CD4-positive, CD25-positive, alpha-beta regulatory T cell (primary cell): ENCODE data around the gene PRRG3. TPM values are rescaled to one million over a fixed set of nuclear protein-coding genes. Genes with fewer than 3 reads are reported as not detected.

Source experiments
- ATAC-seq, 2 donors: fragments of 150-1000 bp; cut with Tn5 transposase; one replicate each; pipeline ENCODE4 v1.10.0; 2021; ENCODE audit warnings: low read depth in 2 of 2, moderate number of reproducible peaks in 2 of 2, moderate library complexity in 1 of 2
- DNase-seq, 3 donors: peaks; one replicate each; pipeline versions ENCODE4 v3.0.0 to v3.0.0-alpha.2; 2012 to 2022; ENCODE audit warnings: mixed read lengths in 1 of 3
- H3K27ac ChIP-seq: one replicate; pipeline ENCODE4 v1.7.0; 2013; ENCODE audit warnings: mild to moderate bottlenecking, low read length; ENCODE audit not compliant: insufficient read depth, poor library complexity, severe bottlenecking
- H3K27me3 ChIP-seq: one replicate; pipeline ENCODE4 v1.7.0; 2013; ENCODE audit warnings: low read length; ENCODE audit not compliant: control insufficient read depth, insufficient read depth
- H3K36me3 ChIP-seq: one replicate; pipeline ENCODE4 v1.7.0; 2013; ENCODE audit warnings: mild to moderate bottlenecking, low read length, moderate library complexity; ENCODE audit not compliant: control insufficient read depth, insufficient read depth
- H3K4me1 ChIP-seq: 2 replicates; pipeline ENCODE4 v1.7.0; 2013; ENCODE audit warnings: mild to moderate bottlenecking, low read length; ENCODE audit not compliant: insufficient read depth, control insufficient read depth, poor library complexity, severe bottlenecking
- H3K4me3 ChIP-seq: one replicate; pipeline ENCODE4 v1.7.0; 2013; ENCODE audit warnings: low read depth, mild to moderate bottlenecking, low read length, moderate library complexity
- H3K9me3 ChIP-seq, 2 experiments: 1 replicate in 1 of 2; 2 replicates in 1 of 2; pipeline ENCODE4 v1.7.0; 2013; ENCODE audit warnings: low read length in 2 of 2, mild to moderate bottlenecking in 1 of 2, moderate library complexity in 1 of 2; ENCODE audit not compliant: control insufficient read depth in 2 of 2
- H3K27ac Mint-ChIP-seq, 3 donors: one replicate each; pipeline ENCODE4 v1.8.0; 2020 to 2022; ENCODE audit warnings: mild to moderate bottlenecking in 3 of 3, mixed read lengths in 3 of 3, moderate library complexity in 2 of 3
- H3K27me3 Mint-ChIP-seq: one replicate; pipeline ENCODE4 v1.8.0; 2022; ENCODE audit warnings: mild to moderate bottlenecking, mixed read lengths
- H3K36me3 Mint-ChIP-seq: one replicate; pipeline ENCODE4 v1.8.0; 2020; ENCODE audit warnings: mixed read lengths
- H3K4me1 Mint-ChIP-seq, 4 donors: one replicate each; pipeline ENCODE4 v1.8.0; 2020 to 2022; ENCODE audit warnings: mixed read lengths in 4 of 4, mild to moderate bottlenecking in 1 of 4
- H3K4me3 Mint-ChIP-seq, 4 donors: one replicate each; pipeline ENCODE4 v1.8.0; 2020 to 2022; ENCODE audit warnings: mild to moderate bottlenecking in 4 of 4, mixed read lengths in 4 of 4, moderate library complexity in 3 of 4
- H3K9me3 Mint-ChIP-seq, 7 donors: one replicate each; pipeline ENCODE4 v1.8.0; 2020 to 2022; ENCODE audit warnings: mixed read lengths in 7 of 7, mild to moderate bottlenecking in 3 of 7, moderate library complexity in 2 of 7
- polyA plus RNA-seq, 4 donors: library from polyadenylated mRNA; unstranded; fragments of 300-500 nt; fragmentation: Illumina TruSeq; gene quantifications; one replicate each; pipeline ENCODE4 v1.2.3, GENCODE V29; 2021
- total RNA-seq: library from RNA; stranded (reverse); gene quantifications from one replicate; pipeline ENCODE4 v1.2.3, GENCODE V29; 2022

PRRG3 gene
- total and polyA plus RNA-seq, 5 donors from 2014 or later: not detected

DNA sequence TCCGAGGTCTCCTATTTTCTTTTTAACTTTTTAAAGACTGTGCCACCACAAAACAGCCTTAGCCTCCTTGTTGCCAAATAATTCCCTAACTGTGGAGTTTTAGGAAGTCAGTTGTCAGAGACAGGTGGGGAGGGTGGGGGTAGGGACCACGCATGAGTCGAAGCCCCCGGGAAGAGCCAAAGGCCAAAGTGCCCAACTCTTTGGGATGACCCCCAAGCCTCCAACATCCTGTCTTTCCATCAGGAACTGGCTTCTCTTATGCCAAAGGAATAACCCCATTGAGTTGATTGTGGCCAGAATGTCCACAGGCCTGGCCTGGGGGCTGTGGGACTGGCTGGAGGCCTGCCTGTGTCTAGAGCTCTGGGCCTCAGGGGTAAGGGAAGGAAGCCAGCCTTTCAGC, 5.8 kb downstream of the PRRG3 start:
- Mint-ChIP-seq H3K27ac (no peak overlapping the region), H3K9me3 (peaks cover 0 to 2% (median 0%) of the 10 kb centered on the region in 7 donors), H3K4me3 (no peak overlapping the region), H3K36me3 (no peaks in the 10 kb centered on the region), H3K4me1 (no peaks in the 10 kb centered on the region), H3K27me3 (peaks cover 10% of the 10 kb centered on the region)
- Histone ChIP-seq H3K4me1 (no peaks in the 10 kb centered on the region), H3K27me3 (no peaks in the 10 kb centered on the region), H3K9me3 (no peaks in the 10 kb centered on the region), H3K4me3 (no peak overlapping the region), H3K36me3 (no peaks in the 10 kb centered on the region), H3K27ac (no peak overlapping the region)
- no peak for ATAC-seq
- DNase-seq: no peak

DNA sequence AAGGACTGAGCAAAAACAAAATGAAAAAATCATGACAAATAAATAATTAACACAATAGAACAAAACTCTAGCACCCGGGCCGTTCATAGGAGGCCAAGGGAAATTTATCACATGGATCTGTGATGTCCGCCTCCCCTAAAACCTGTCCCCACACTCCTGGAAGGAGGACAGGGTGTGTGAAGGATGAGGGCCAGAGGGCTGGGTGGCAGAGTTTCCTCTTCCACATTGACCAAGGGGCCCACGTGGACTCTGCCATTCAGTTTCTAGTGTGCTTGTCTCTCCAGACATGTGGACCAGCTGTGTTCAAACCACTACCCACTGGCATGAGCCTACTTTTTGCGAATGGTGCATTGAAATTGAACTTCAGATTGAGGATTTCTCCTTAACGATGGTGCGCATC, 6.3 kb downstream of the PRRG3 start:
- ATAC-seq: no peak
- Histone ChIP-seq H3K27me3 (no peaks in the 10 kb centered on the region), H3K36me3 (no peaks in the 10 kb centered on the region), H3K4me1 (no peaks in the 10 kb centered on the region), H3K4me3 (no peak overlapping the region), H3K9me3 (no peaks in the 10 kb centered on the region), H3K27ac (no peak overlapping the region)
- Mint-ChIP-seq H3K9me3 (peaks cover 0 to 2% (median 0%) of the 10 kb centered on the region in 7 donors), H3K27me3 (peaks cover 10% of the 10 kb centered on the region), H3K27ac (no peak overlapping the region), H3K4me3 (no peak overlapping the region), H3K36me3 (no peaks in the 10 kb centered on the region), H3K4me1 (no peaks in the 10 kb centered on the region)
- DNase-seq: no peak

DNA sequence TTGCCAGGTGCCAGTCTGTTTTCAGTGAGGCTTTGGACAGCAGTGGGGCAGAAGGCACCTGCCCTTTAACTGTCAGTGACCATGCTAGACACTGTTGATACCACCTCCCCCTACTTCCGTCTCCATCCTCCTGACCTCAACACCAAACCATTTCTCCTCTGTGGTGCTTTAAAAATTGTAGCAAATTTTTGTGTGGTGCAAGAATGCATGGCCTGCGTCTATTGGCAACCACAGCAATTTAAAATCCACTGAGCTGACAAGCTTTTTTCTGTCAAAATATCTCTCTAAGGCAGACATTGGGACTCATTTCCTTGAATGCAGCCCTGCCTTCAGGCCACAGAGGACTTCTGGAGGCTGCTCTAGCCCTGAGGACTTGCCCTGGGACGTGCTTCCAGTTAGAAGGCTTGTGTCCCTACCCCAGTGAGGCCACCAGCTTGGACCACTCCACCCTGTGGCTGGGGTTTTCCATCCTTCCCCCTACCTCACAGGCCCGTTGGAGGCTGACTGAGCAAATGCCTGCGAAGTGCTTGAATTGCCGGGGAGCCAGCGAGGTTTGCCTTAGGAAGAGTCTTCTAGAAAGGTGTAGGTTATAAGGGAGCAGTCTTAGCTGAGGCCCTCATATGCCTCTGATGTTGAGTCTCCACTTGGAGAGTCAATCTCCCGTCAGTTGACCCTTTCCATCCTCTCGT, 6.9 kb downstream of the PRRG3 start:
- no peak overlapping the region for H3K27ac Mint-ChIP-seq
- DNase-seq: no peak

DNA sequence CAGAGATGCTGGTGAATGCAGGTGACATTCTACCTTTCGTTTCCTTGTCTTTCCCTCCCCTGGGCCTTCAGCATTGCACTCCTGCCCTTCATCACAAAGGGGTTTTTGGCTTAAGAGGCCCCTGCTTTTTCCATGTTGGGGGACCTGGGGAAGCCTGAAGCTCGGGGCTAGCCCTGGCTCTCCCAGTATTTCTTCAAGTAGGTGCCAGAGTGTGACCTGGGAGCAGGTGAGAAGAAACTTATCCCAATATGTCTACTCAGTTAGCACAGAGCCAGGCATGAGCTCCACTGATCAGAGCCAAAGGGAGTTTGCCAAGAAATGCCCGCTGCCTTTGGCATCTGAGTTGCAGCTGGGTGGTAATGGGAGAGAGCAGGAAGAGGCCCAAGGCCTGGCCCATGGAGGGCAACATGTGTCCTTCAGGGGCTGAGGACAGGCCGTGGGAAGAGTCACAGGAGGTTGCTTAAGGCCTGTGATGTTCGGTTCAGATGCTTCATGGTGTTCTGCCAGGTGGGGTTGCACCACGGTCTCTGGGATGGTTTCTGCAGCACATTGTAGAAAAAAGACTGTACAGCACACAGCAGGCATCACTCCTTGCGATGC, 7.6 kb downstream of the PRRG3 start:
- no peaks in the 10 kb centered on the region for H3K4me1 Mint-ChIP-seq
- no peaks in the 10 kb centered on the region for H3K9me3 ChIP-seq
- no peaks in the 10 kb centered on the region for H3K4me1 ChIP-seq
- no peaks in the 10 kb centered on the region for H3K36me3 Mint-ChIP-seq
- H3K27ac ChIP-seq: no peak overlapping the region
- H3K36me3 ChIP-seq: no peaks in the 10 kb centered on the region
- H3K4me3 ChIP-seq: no peak overlapping the region
- H3K9me3 Mint-ChIP-seq: peaks cover 0 to 2% (median 0%) of the 10 kb centered on the region in 7 donors
- H3K27me3 Mint-ChIP-seq: peaks cover 5% of the 10 kb centered on the region
- no peaks in the 10 kb centered on the region for H3K27me3 ChIP-seq
- DNase-seq: no peak
- no peak overlapping the region for H3K4me3 Mint-ChIP-seq
- ATAC-seq: no peak
- H3K27ac Mint-ChIP-seq: no peak overlapping the region

More for the DNA sequence above, 6.9 kb downstream of the PRRG3 start:
- Histone ChIP-seq H3K27ac (no peak overlapping the region), H3K9me3 (no peaks in the 10 kb centered on the region), H3K4me3 (no peak overlapping the region), H3K36me3 (no peaks in the 10 kb centered on the region), H3K27me3 (no peaks in the 10 kb centered on the region), H3K4me1 (no peaks in the 10 kb centered on the region)
- no peak overlapping the region for H3K4me3 Mint-ChIP-seq
- no peaks in the 10 kb centered on the region for H3K36me3 Mint-ChIP-seq
- no peak for ATAC-seq
- H3K27me3 Mint-ChIP-seq: peaks cover 7% of the 10 kb centered on the region
- H3K9me3 Mint-ChIP-seq: peaks cover 0 to 2% (median 0%) of the 10 kb centered on the region in 7 donors
- no peaks in the 10 kb centered on the region for H3K4me1 Mint-ChIP-seq

DNA sequence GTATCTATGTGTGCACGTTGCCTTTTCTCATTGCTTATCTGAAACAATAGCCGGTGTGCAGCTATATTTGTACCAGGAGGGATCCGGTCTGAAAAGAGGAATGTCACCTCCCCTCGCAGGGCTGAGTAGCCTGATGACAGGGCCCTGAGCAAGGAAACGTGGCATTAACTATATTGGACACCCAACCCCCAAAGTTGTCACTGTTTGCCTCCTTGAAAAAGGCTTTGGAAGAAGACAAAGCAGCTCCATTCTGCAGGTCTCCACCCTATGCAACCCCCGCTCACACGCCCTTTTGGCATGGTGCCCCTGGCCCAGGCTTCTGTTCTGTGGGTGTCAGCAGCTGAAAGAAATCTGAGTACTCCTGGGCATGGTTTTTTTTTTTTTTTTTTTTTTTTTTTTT, 8.2 kb downstream of the PRRG3 start:
- H3K9me3 ChIP-seq: no peaks in the 10 kb centered on the region
- no peak for ATAC-seq
- H3K27me3 Mint-ChIP-seq: peaks cover 1% of the 10 kb centered on the region
- H3K4me3 Mint-ChIP-seq: no peak overlapping the region
- H3K4me3 ChIP-seq: no peak overlapping the region
- H3K27ac Mint-ChIP-seq: no peak overlapping the region
- no peaks in the 10 kb centered on the region for H3K4me1 Mint-ChIP-seq
- no peak for DNase-seq
- H3K27me3 ChIP-seq: no peaks in the 10 kb centered on the region
- H3K9me3 Mint-ChIP-seq: peaks cover 0 to 2% (median 0%) of the 10 kb centered on the region in 7 donors
- H3K36me3 Mint-ChIP-seq: no peaks in the 10 kb centered on the region
- H3K36me3 ChIP-seq: no peaks in the 10 kb centered on the region
- H3K4me1 ChIP-seq: no peaks in the 10 kb centered on the region
- no peak overlapping the region for H3K27ac ChIP-seq

DNA sequence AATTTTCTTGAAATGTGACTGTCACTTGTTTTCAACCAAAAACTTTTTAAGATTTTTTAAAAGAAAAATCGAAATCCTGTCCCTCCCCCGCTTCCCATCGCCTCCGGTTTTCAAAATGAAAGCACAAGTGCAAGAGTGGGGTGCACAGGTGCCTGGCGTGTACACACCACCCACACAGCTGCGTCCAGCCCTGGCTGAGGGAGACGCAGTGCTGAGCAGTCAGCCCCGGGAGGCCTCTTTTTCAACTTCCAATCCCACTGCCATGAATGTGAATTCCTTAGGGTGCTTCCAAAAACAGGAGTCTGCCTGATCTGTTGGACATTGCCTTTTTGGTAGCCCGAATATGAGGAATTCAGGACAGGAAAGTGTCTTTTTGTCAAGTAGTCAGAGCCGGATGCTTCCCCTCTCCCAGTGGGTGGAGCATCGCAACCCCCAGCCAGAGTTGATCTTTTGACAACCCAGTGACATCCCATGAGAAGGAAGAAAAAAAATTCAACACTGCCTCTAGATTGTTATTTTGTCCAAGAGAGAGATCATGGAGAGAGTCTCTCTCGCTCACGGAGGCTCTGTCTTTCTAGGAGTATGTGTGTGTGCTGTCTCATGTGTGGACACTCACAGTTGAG, 8.9 kb downstream of the PRRG3 start:
- H3K27ac Mint-ChIP-seq: no peak overlapping the region

DNA sequence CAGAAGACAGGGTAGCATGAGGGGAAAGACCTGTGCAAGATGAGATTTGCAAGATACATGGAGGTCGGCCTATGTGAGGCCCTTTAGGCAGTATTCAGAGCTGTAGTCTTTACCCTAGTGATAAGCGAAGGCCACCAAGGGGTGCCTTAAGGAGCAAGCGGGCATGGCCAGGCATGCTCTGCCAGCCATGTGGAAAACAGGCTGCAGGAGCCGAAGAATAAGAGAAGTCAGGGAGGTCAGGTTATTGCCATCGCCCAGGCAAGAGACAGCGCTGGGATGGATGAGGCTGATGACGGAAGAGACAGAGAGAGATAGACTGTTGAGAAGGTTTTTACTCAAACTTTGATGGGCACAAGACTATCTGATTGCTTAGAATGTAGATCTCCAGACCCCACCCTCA, 13.6 kb downstream of the PRRG3 start:
- ATAC-seq (no peak), DNase-seq (no peak)
- H3K4me3 ChIP-seq: no peak overlapping the region
- no peak overlapping the region for H3K4me3 Mint-ChIP-seq
- H3K4me1 Mint-ChIP-seq: no peaks in the 10 kb centered on the region
- no peaks in the 10 kb centered on the region for H3K36me3 ChIP-seq
- no peak overlapping the region for H3K27ac ChIP-seq
- no peaks in the 10 kb centered on the region for H3K27me3 Mint-ChIP-seq
- H3K27me3 ChIP-seq: no peaks in the 10 kb centered on the region
- no peak overlapping the region for H3K27ac Mint-ChIP-seq
- no peaks in the 10 kb centered on the region for H3K9me3 ChIP-seq
- no peaks in the 10 kb centered on the region for H3K36me3 Mint-ChIP-seq
- no peaks in the 10 kb centered on the region for H3K4me1 ChIP-seq
- peaks cover 0 to 2% (median 0%) of the 10 kb centered on the region in 7 donors for H3K9me3 Mint-ChIP-seq

More for the DNA sequence above, 8.9 kb downstream of the PRRG3 start:
- no peaks in the 10 kb centered on the region for H3K9me3 ChIP-seq
- ATAC-seq: no peak
- H3K4me1 Mint-ChIP-seq: no peaks in the 10 kb centered on the region
- no peak overlapping the region for H3K27ac ChIP-seq
- H3K36me3 ChIP-seq: no peaks in the 10 kb centered on the region
- DNase-seq: no peak
- no peak overlapping the region for H3K4me3 ChIP-seq
- H3K36me3 Mint-ChIP-seq: no peaks in the 10 kb centered on the region
- H3K4me1 ChIP-seq: no peaks in the 10 kb centered on the region
- H3K9me3 Mint-ChIP-seq: peaks cover 0 to 2% (median 0%) of the 10 kb centered on the region in 7 donors
- no peaks in the 10 kb centered on the region for H3K27me3 ChIP-seq
- no peaks in the 10 kb centered on the region for H3K27me3 Mint-ChIP-seq
- H3K4me3 Mint-ChIP-seq: no peak overlapping the region
